K562 (cell line): ENCODE measurements around the gene RERE. TPM values are rescaled to one million over a fixed set of nuclear protein-coding genes. Genes with fewer than 3 reads are reported as not detected.

Source experiments
- ATAC-seq: fragments of 200-7000 bp; cut with Tn5 transposase; 3 replicates; pipeline ENCODE4 v1.9.1; 2020; ENCODE audit warnings: moderate library complexity
- BruUV-seq: library from RNA; stranded (reverse); fragments of 400-500 nt; replicated peaks from 2 replicates; lab custom pipeline; 2021; lab: Mats Ljungman, UMichigan
- CTCF ChIA-PET: fragments of 300-600 bp; formaldehyde crosslinking; extraction: SDS; loops from one replicate; lab custom pipeline; 2021; ENCODE audit warnings: low intra/inter-chr PET ratio; lab: Yijun Ruan, JAX
- POLR2A ChIA-PET: fragments of 300-600, 350-650 bp; sonication (Branson Sonifier 250); formaldehyde crosslinking; extraction: SDS; loops from one replicate; lab custom pipeline; 2021; ENCODE audit warnings: antibody characterized with exemption, inconsistent platforms; lab: Yijun Ruan, JAX
- DNase-seq, 4 experiments: peaks; one replicate each; pipeline versions ENCODE4 v3.0.0 to v3.0.0-alpha.2; 2011 to 2018; ENCODE audit warnings: low spot score in 3 of 4, mixed read lengths in 3 of 4; ENCODE audit errors: extremely low read depth in 1 of 4
- FAIRE-seq: peaks from 2 replicates; lab custom pipeline; 2011; peaks lifted over from hg19 to GRCh38; lab: Jason Lieb, UNC
- H2AFZ ChIP-seq: 2 replicates; pipeline ENCODE4 v1.6.0; 2011; ENCODE audit warnings: low read depth, low read length, control low read depth, inconsistent platforms
- H3K27ac ChIP-seq: fragments of 200-600 bp; 3 replicates; pipeline ENCODE4 v1.8.0; 2011; ENCODE audit warnings: low read depth, mild to moderate bottlenecking, control low read depth, inconsistent platforms, low read length, moderate library complexity, mixed read lengths; ENCODE audit errors: extremely low read depth
- H3K27me3 ChIP-seq, 2 experiments: fragments of 300-600 bp in 1 of 2; 2 replicates in 1 of 2; 3 replicates in 1 of 2; pipeline versions ENCODE4 v1.6.0 to v1.8.0; 2011; ENCODE audit warnings: inconsistent platforms in 2 of 2, low read length in 2 of 2, mild to moderate bottlenecking in 1 of 2, mixed read lengths in 1 of 2, moderate library complexity in 1 of 2; ENCODE audit not compliant: control insufficient read depth in 2 of 2, insufficient read depth in 2 of 2
- H3K36me3 ChIP-seq: fragments of 300-600 bp; 3 replicates; pipeline ENCODE4 v1.8.0; 2011; ENCODE audit warnings: mild to moderate bottlenecking, low read length, inconsistent platforms; ENCODE audit not compliant: control insufficient read depth, insufficient read depth
- H3K4me1 ChIP-seq, 2 experiments: fragments of 200-600 bp in 1 of 2; replicated peaks in 1 of 2; 2 replicates in 1 of 2; 3 replicates in 1 of 2; pipeline versions ENCODE4 v1.5.1 to v1.8.0; 2011; ENCODE audit warnings: inconsistent platforms in 2 of 2, low read length in 2 of 2, mild to moderate bottlenecking in 1 of 2, mixed read lengths in 1 of 2, moderate library complexity in 1 of 2; ENCODE audit not compliant: control insufficient read depth in 2 of 2, insufficient read depth in 2 of 2
- H3K4me2 ChIP-seq: 2 replicates; pipeline ENCODE4 v1.6.1; 2011; ENCODE audit warnings: low read length, control low read depth, inconsistent platforms, mixed read lengths; ENCODE audit not compliant: insufficient read depth
- H3K4me3 ChIP-seq: fragments of 200-600 bp; sonication (generic), shearing (Covaris generic); 2 replicates; pipeline ENCODE4 v1.5.1; 2016; ENCODE audit warnings: control low read depth, inconsistent platforms
- H3K79me2 ChIP-seq: fragments of 200-600 bp; 3 replicates; pipeline ENCODE4 v1.8.0; 2011; ENCODE audit warnings: low read length, inconsistent platforms; ENCODE audit not compliant: control insufficient read depth, insufficient read depth
- H3K9ac ChIP-seq, 2 experiments: 2 replicates each; pipeline versions ENCODE4 v1.6.0 to v1.6.1; 2011; ENCODE audit warnings: low read depth in 2 of 2, low read length in 2 of 2, control low read depth in 1 of 2, inconsistent platforms in 1 of 2, mild to moderate bottlenecking in 1 of 2, mixed read lengths in 1 of 2; ENCODE audit not compliant: insufficient read depth in 1 of 2
- H3K9me1 ChIP-seq: one replicate; pipeline ENCODE4 v1.6.0; 2011; ENCODE audit warnings: inconsistent platforms, mild to moderate bottlenecking, low read length, moderate library complexity; ENCODE audit not compliant: control insufficient read depth, insufficient read depth
- H3K9me3 ChIP-seq: replicated peaks from 2 replicates; pipeline ENCODE4 v1.5.1; 2011; ENCODE audit warnings: low read depth, low read length, inconsistent platforms; ENCODE audit not compliant: control insufficient read depth, insufficient read depth
- H4K20me1 ChIP-seq: replicated peaks from 2 replicates; pipeline ENCODE4 v1.6.1; 2011; ENCODE audit warnings: low read length, inconsistent platforms, mixed read lengths; ENCODE audit not compliant: control insufficient read depth, insufficient read depth
- ADNP ChIP-seq: fragments of 200-800 bp; sonication (Bioruptor generic); IDR thresholded peaks from 2 replicates; pipeline ENCODE4 v1.6.1; 2016; ENCODE audit warnings: missing genetic modification characterization, missing compliant biosample characterization
- BCOR ChIP-seq: fragments of 450-650 bp; IDR thresholded peaks from 2 replicates; pipeline ENCODE4 v1.6.1; 2016
- CEBPB ChIP-seq: fragments of 450-650 bp; IDR thresholded peaks from 2 replicates; pipeline ENCODE4 v1.6.1; 2016; ENCODE audit warnings: missing genetic modification characterization, missing compliant biosample characterization
- HDAC6 ChIP-seq: IDR thresholded peaks from 2 replicates; pipeline ENCODE4 v1.6.1; 2012; ENCODE audit warnings: low read depth, mild to moderate bottlenecking, control low read depth, inconsistent platforms, low read length, moderate library complexity
- JUND ChIP-seq, 2 experiments: IDR thresholded peaks; 2 replicates in 1 of 2; 3 replicates in 1 of 2; pipeline ENCODE4 v1.6.1; 2011; ENCODE audit warnings: borderline replicate concordance in 2 of 2, low read depth in 2 of 2, low read length in 2 of 2, improper control_type of control experiment in 1 of 2, missing biosample characterization in 1 of 2, missing genetic modification characterization in 1 of 2, missing genetic modification reagents in 1 of 2
- KDM1A ChIP-seq, 2 experiments: fragments of 450-650 bp; IDR thresholded peaks; 2 replicates each; pipeline ENCODE4 v1.6.1; 2016; ENCODE audit warnings: mild to moderate bottlenecking in 2 of 2
- RBFOX2 ChIP-seq: fragments of 200-400 bp; formaldehyde crosslinking; IDR thresholded peaks from 2 replicates; pipeline ENCODE4 v1.6.1; 2017; ENCODE audit warnings: low read depth, mild to moderate bottlenecking, low read length, moderate library complexity
- RBM25 ChIP-seq: fragments of 200-400 bp; formaldehyde crosslinking; IDR thresholded peaks from 2 replicates; pipeline ENCODE4 v1.6.1; 2018; ENCODE audit warnings: low read length, low read depth, moderate library complexity; ENCODE audit not compliant: severe bottlenecking
- RCOR1 ChIP-seq, 2 experiments: IDR thresholded peaks; 2 replicates each; pipeline ENCODE4 v1.6.1; 2012; ENCODE audit warnings: low read depth in 2 of 2, low read length in 2 of 2, borderline replicate concordance in 1 of 2, improper control_type of control experiment in 1 of 2
- ZNF384 ChIP-seq: IDR thresholded peaks from 2 replicates; pipeline ENCODE4 v1.6.1; 2012; ENCODE audit warnings: low read depth, low read length, improper control_type of control experiment
- WGBS: fragments of 100-300 bp; shearing (Covaris generic); methylation state at CpG from one replicate; pipeline ENCODE4 v1.1.6; 2016; ENCODE audit warnings: low coverage, mixed read lengths; ENCODE audit not compliant: insufficient coverage; ENCODE audit errors: missing lambda C conversion rate; 5-methylcytosine and 5-hydroxymethylcytosine counted together
- in situ Hi-C: fragments of 300-500 bp; cut with MboI; formaldehyde crosslinking; loops from 4 replicates; pipeline ENCODE4 v1.15.0; 2018; ENCODE audit warnings: inconsistent platforms, mixed read lengths
- intact Hi-C: fragments of 100-400 bp; cut with micrococcal nuclease; formaldehyde crosslinking; loops from 2 replicates; pipeline ENCODE4 v1.14.2; 2022
- polyA plus RNA-seq, 8 experiments: library from polyadenylated mRNA; depleted of rRNA in 4 of 8; stranded (reverse) in 5 of 8; unstranded in 3 of 8; fragments of >200 nt; fragmentation: Nextera tagmentation in 2 of 8; fragmentation: Illumina TruSeq in 1 of 8; extraction: Ambion mirVana in 2 of 8; extraction: Trizol in 1 of 8; gene quantifications; 2 replicates each; pipeline versions ENCODE4 v1.2.1 to v1.2.3, GENCODE V29; 2011 to 2014; ENCODE audit warnings: inconsistent platforms in 1 of 8, missing spikeins in 1 of 8
- total RNA-seq, 7 experiments: library from RNA; depleted of rRNA in 6 of 7; stranded (reverse); fragments of >200 nt in 6 of 7; fragmentation: Illumina TruSeq in 2 of 7; extraction: Trizol in 2 of 7; gene quantifications; 2 replicates each; pipeline versions ENCODE4 v1.2.1 to v1.2.3, GENCODE V29; 2011 to 2021; ENCODE audit warnings: low replicate concordance in 1 of 7
- TF ChIP-seq, protein P1 (sequence below): fragments of 200-800 bp; sonication (Bioruptor generic); IDR thresholded peaks from 2 replicates; pipeline ENCODE4 v1.6.1; 2017; ENCODE audit warnings: missing genetic modification characterization, missing compliant biosample characterization

The RERE gene
- total and polyA plus RNA-seq, 9 of the 15 experiments (the other 6 are each of a cell fraction or from before 2014, with no cell fraction given), result 3.0 to 51.5 (median 13.4) TPM

DNA sequence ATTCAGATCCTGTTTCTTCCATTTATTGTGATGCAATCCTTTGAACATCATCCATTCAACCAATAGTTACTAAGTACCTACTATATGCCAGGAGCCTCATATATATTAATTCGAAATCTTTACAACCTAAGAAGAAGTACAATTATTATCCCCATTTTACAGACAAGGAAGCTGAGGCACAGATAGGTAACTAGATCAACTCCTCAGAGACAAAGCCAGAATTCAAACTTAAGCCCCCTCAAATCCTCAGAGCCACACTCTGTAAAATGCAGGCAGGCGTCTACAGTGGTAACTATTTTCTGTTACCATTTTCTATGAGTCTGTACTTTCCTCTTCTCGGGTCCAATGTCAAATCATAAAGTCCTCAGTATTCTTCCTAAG, 391.7 kb downstream of the RERE start:
- intact Hi-C loops, result loop anchor here (10.0 kb wide), 1 partner anchor 279 kb away; no protein-coding TSS in a partner anchor
- FAIRE-seq, result no peak

More for the DNA sequence above, 391.7 kb downstream of the RERE start:
- in situ Hi-C loops, result no loop called here
- no peaks in the 10 kb centered on the region for H3K27me3 ChIP-seq
- no peak overlapping the region for H3K9ac ChIP-seq
- H2AFZ ChIP-seq, result no peak overlapping the region
- H4K20me1 ChIP-seq, result 0 out of 2 replicates have a peak, but pooled peaks cover 10% of the 10 kb centered on the region
- 0 out of 2 replicates have a peak, but pooled peaks have one; percentile 46 for TF ChIP-seq ADNP
- TF ChIP-seq CEBPB (tag), result peak; percentile 38; the same call in 1 of the 2 replicates
- TF ChIP-seq BCOR, result peak; percentile 84
- peak in 1 of 2 experiments; percentile 29; a peak in 1 of 4 replicates for TF ChIP-seq KDM1A (IDR thresholded peaks at IDR 0.05)
- no peak for TF ChIP-seq ZNF384
- no peak for TF ChIP-seq HDAC6
- 0 out of 4 replicates have a peak, but pooled peaks of 1 of the 2 experiments have one; percentile 6 for TF ChIP-seq RCOR1 (IDR thresholded peaks at IDR 0.05; ENCODE audit: borderline replicate concordance in 1 of 2, low read depth in 2 of 2, low read length in 2 of 2)
- no peak for TF ChIP-seq RBFOX2
- TF ChIP-seq, protein P1, sequence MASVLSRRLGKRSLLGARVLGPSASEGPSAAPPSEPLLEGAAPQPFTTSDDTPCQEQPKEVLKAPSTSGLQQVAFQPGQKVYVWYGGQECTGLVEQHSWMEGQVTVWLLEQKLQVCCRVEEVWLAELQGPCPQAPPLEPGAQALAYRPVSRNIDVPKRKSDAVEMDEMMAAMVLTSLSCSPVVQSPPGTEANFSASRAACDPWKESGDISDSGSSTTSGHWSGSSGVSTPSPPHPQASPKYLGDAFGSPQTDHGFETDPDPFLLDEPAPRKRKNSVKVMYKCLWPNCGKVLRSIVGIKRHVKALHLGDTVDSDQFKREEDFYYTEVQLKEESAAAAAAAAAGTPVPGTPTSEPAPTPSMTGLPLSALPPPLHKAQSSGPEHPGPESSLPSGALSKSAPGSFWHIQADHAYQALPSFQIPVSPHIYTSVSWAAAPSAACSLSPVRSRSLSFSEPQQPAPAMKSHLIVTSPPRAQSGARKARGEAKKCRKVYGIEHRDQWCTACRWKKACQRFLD (CRISPR knock-in tag), result no peak
- TF ChIP-seq RBM25, result peak; percentile 89
- no peak for TF ChIP-seq JUND (IDR thresholded peaks at IDR 0.05; ENCODE audit: borderline replicate concordance, low read depth, low read length)
- no peak for TF ChIP-seq JUND (tag; IDR thresholded peaks at IDR 0.05; ENCODE audit: borderline replicate concordance, low read depth, low read length)
- ChIA-PET CTCF (no interaction called here), POLR2A (interaction anchor here (1.5 kb wide), 1 partner anchor 9 kb away, joined by 7 read pairs; no protein-coding TSS in a partner anchor)
- peaks cover 10% of the 10 kb centered on the region; the same call in 2 of the 3 replicates for H3K36me3 ChIP-seq
- no peak overlapping the region for H3K27ac ChIP-seq
- peaks cover 21% of the 10 kb centered on the region for H3K79me2 ChIP-seq
- no peaks in the 10 kb centered on the region for H3K9me1 ChIP-seq
- no peak overlapping the region for H3K4me3 ChIP-seq
- H3K9me3 ChIP-seq, result no peaks in the 10 kb centered on the region
- ATAC-seq, result no peak
- no peak for DNase-seq
- no peak overlapping the region for H3K4me2 ChIP-seq
- BruUV-seq, result no TSS peak
- 82% methylated on average over 3 of the region's 3 CpGs for WGBS
- H3K4me1 ChIP-seq, result peaks cover 17 to 24% of the 10 kb centered on the region in 2 experiments
